Panc1 (cell line): Measurements from ENCODE around the gene MAK.

Source experiments
- POLR2AphosphoS5 ChIP-seq: IDR thresholded peaks from 2 replicates; pipeline ENCODE4 v1.6.1; 2012; ENCODE audit warnings: mild to moderate bottlenecking, low read depth, low read length, moderate library complexity
- SIN3A ChIP-seq: IDR thresholded peaks from 2 replicates; pipeline ENCODE4 v1.6.1; 2012; ENCODE audit warnings: low read depth, mild to moderate bottlenecking, low read length, moderate library complexity, borderline replicate concordance; ENCODE audit not compliant: insufficient read depth
- TCF7L2 ChIP-seq: IDR thresholded peaks from 2 replicates; pipeline ENCODE4 v1.6.1; 2011; ENCODE audit warnings: mild to moderate bottlenecking, low read depth, low read length, inconsistent platforms
- TF ChIP-seq, protein P1 (sequence below): fragments of 450-650 bp; IDR thresholded peaks from 2 replicates; pipeline ENCODE4 v1.5.1; 2017; ENCODE audit warnings: mild to moderate bottlenecking
- TF ChIP-seq, protein P2 (sequence below), 2 experiments: IDR thresholded peaks; 2 replicates each; pipeline ENCODE4 v1.6.1; 2011 to 2012; ENCODE audit warnings: low read depth in 2 of 2, control low read depth in 1 of 2, low read length in 1 of 2, mild to moderate bottlenecking in 1 of 2, moderate library complexity in 1 of 2; ENCODE audit not compliant: insufficient read depth in 1 of 2

DNA sequence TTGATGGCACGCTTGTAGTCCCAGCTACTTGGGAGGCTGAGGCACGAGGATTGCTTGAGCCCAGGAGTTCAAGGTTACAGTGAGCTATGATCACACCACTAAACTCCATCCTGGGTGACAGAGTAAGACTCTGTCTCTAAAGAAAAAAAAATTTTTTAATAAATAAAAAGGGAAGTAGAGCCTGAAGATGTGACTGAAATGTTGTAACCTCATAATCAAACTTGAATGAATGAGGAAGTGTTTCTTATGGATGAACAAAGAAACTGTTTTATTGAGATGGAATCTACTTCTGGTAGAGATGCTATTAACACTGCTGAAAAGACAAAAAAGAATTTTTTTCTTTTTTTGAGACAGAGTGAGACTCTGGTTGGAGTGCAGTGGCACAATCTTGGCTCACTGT, 6.7 kb downstream of the MAK start:
- TF ChIP-seq, protein P1, sequence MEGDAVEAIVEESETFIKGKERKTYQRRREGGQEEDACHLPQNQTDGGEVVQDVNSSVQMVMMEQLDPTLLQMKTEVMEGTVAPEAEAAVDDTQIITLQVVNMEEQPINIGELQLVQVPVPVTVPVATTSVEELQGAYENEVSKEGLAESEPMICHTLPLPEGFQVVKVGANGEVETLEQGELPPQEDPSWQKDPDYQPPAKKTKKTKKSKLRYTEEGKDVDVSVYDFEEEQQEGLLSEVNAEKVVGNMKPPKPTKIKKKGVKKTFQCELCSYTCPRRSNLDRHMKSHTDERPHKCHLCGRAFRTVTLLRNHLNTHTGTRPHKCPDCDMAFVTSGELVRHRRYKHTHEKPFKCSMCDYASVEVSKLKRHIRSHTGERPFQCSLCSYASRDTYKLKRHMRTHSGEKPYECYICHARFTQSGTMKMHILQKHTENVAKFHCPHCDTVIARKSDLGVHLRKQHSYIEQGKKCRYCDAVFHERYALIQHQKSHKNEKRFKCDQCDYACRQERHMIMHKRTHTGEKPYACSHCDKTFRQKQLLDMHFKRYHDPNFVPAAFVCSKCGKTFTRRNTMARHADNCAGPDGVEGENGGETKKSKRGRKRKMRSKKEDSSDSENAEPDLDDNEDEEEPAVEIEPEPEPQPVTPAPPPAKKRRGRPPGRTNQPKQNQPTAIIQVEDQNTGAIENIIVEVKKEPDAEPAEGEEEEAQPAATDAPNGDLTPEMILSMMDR, result no peak
- TF ChIP-seq POLR2AphosphoS5 (no peak), TCF7L2 (no peak), SIN3A (no peak)
- TF ChIP-seq, protein P2, sequence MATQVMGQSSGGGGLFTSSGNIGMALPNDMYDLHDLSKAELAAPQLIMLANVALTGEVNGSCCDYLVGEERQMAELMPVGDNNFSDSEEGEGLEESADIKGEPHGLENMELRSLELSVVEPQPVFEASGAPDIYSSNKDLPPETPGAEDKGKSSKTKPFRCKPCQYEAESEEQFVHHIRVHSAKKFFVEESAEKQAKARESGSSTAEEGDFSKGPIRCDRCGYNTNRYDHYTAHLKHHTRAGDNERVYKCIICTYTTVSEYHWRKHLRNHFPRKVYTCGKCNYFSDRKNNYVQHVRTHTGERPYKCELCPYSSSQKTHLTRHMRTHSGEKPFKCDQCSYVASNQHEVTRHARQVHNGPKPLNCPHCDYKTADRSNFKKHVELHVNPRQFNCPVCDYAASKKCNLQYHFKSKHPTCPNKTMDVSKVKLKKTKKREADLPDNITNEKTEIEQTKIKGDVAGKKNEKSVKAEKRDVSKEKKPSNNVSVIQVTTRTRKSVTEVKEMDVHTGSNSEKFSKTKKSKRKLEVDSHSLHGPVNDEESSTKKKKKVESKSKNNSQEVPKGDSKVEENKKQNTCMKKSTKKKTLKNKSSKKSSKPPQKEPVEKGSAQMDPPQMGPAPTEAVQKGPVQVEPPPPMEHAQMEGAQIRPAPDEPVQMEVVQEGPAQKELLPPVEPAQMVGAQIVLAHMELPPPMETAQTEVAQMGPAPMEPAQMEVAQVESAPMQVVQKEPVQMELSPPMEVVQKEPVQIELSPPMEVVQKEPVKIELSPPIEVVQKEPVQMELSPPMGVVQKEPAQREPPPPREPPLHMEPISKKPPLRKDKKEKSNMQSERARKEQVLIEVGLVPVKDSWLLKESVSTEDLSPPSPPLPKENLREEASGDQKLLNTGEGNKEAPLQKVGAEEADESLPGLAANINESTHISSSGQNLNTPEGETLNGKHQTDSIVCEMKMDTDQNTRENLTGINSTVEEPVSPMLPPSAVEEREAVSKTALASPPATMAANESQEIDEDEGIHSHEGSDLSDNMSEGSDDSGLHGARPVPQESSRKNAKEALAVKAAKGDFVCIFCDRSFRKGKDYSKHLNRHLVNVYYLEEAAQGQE (IDR thresholded peaks at IDR 0.05; ENCODE audit: insufficient read depth in 1 of 2, low read depth in 2 of 2, low read length in 1 of 2), result no peak
